ENCODE results near the gene MYLK4. TPM values are rescaled to one million over a fixed set of nuclear protein-coding genes. Genes with fewer than 3 reads are reported as not detected.

The MYLK4 gene
- total RNA-seq, 6 experiments from 2014 or later = 0.10 to 0.21 (median 0.12) TPM

GRCh38 chr6:2783188-2783963 lies 32.7 kb upstream of the MYLK4 start:
- H3K36me3 Mint-ChIP-seq (ENCODE audit: low read depth) = peaks cover 25% of the 10 kb centered on the region
- H3K27ac Mint-ChIP-seq = no peak overlapping the region
- DNase-seq = no peak
- no peaks in the 10 kb centered on the region for H3K9me3 Mint-ChIP-seq
- H3K4me3 Mint-ChIP-seq = no peak overlapping the region
- TF ChIP-seq, protein P1, sequence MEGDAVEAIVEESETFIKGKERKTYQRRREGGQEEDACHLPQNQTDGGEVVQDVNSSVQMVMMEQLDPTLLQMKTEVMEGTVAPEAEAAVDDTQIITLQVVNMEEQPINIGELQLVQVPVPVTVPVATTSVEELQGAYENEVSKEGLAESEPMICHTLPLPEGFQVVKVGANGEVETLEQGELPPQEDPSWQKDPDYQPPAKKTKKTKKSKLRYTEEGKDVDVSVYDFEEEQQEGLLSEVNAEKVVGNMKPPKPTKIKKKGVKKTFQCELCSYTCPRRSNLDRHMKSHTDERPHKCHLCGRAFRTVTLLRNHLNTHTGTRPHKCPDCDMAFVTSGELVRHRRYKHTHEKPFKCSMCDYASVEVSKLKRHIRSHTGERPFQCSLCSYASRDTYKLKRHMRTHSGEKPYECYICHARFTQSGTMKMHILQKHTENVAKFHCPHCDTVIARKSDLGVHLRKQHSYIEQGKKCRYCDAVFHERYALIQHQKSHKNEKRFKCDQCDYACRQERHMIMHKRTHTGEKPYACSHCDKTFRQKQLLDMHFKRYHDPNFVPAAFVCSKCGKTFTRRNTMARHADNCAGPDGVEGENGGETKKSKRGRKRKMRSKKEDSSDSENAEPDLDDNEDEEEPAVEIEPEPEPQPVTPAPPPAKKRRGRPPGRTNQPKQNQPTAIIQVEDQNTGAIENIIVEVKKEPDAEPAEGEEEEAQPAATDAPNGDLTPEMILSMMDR (IDR thresholded peaks at IDR 0.05) = no peak
- H3K27me3 Mint-ChIP-seq (ENCODE audit: insufficient read depth) = peaks cover 2% of the 10 kb centered on the region
- no peaks in the 10 kb centered on the region for H3K4me1 Mint-ChIP-seq (ENCODE audit: low read depth)

GRCh38 chr6:2782825-2783187 lies 32.1 kb upstream of the MYLK4 start:
- no peak overlapping the region for H3K4me3 Mint-ChIP-seq
- peaks cover 2% of the 10 kb centered on the region for H3K27me3 Mint-ChIP-seq (ENCODE audit: insufficient read depth)
- TF ChIP-seq, protein P1 (IDR thresholded peaks at IDR 0.05) = no peak
- no peak overlapping the region for H3K27ac Mint-ChIP-seq
- no peak for DNase-seq
- H3K9me3 Mint-ChIP-seq = no peaks in the 10 kb centered on the region
- no peaks in the 10 kb centered on the region for H3K4me1 Mint-ChIP-seq (ENCODE audit: low read depth)
- H3K36me3 Mint-ChIP-seq (ENCODE audit: low read depth) = peaks cover 22% of the 10 kb centered on the region

DNA sequence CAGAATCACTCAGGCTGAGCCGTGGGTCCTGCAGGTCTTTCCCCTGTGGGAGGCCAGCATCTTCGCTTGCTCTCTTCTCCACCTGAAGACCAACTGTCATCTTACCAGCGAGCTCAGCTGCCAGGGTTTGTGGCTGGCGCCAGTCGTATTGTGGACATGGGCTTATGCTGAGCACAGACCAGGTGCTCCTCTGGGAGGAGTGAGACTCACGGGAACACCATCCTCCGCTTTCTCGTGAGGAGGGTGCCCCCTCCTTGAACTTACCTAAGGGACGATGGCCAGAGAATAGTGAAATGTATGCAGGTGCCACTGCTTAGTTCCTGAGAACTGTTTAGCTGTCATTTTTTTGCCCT lies 31.6 kb upstream of the MYLK4 start:
- no peak overlapping the region for H3K4me3 Mint-ChIP-seq
- peaks cover 17% of the 10 kb centered on the region for H3K36me3 Mint-ChIP-seq (ENCODE audit: low read depth)

GRCh38 chr6:2781685-2782355 lies 31.1 kb upstream of the MYLK4 start:
- Mint-ChIP-seq H3K27ac (no peak overlapping the region), H3K4me3 (no peak overlapping the region), H3K36me3 (ENCODE audit: low read depth) (peaks cover 12% of the 10 kb centered on the region), H3K9me3 (no peaks in the 10 kb centered on the region), H3K4me1 (ENCODE audit: low read depth) (no peaks in the 10 kb centered on the region), H3K27me3 (ENCODE audit: insufficient read depth) (peaks cover 2% of the 10 kb centered on the region; the same call in 1 of the 2 replicates)
- no peak for DNase-seq
- TF ChIP-seq, protein P1 (IDR thresholded peaks at IDR 0.05) = no peak

More for the DNA sequence above, 31.6 kb upstream of the MYLK4 start:
- Mint-ChIP-seq H3K27me3 (ENCODE audit: insufficient read depth) (peaks cover 2% of the 10 kb centered on the region), H3K4me1 (ENCODE audit: low read depth) (no peaks in the 10 kb centered on the region), H3K27ac (no peak overlapping the region), H3K9me3 (no peaks in the 10 kb centered on the region)
- DNase-seq = no peak
- TF ChIP-seq, protein P1 (IDR thresholded peaks at IDR 0.05) = no peak

- no peaks in the 10 kb centered on the region for H3K9me3 Mint-ChIP-seq
- H3K27ac Mint-ChIP-seq = no peak overlapping the region
- TF ChIP-seq, protein P1 (IDR thresholded peaks at IDR 0.05) = no peak
- H3K27me3 Mint-ChIP-seq (ENCODE audit: insufficient read depth) = peaks cover 2% of the 10 kb centered on the region; the same call in 1 of the 2 replicates
- DNase-seq = no peak
- peaks cover 4% of the 10 kb centered on the region; the same call in 1 of the 2 replicates for H3K36me3 Mint-ChIP-seq (ENCODE audit: low read depth)
- no peak overlapping the region for H3K4me3 Mint-ChIP-seq
- no peaks in the 10 kb centered on the region for H3K4me1 Mint-ChIP-seq (ENCODE audit: low read depth)
Measured at GRCh38 chr6:2780102-2780737, 29.5 kb upstream of the MYLK4 start.
